Stimulated activated CD4-positive, alpha-beta T cell treated with anti-CD3 and anti-CD28 coated beads, Interleukin-15, amount 100 ng/mL, for 1 hour (primary cell): ENCODE data around the gene CFAP52.
"Not testable (repeated sequence)": the region's sequence is repeated elsewhere in the genome, so short reads cannot be mapped to it uniquely, and the experiment has no call there.

ENCODE experiments used
- DNase-seq, 2 donors: peaks; one replicate each; pipeline ENCODE4 v3.0.0-alpha.2; 2020; ENCODE audit warnings: low read depth in 1 of 2, low spot score in 1 of 2

CFAP52 gene

GRCh38 chr17:9576521-9577372 is at the start of gene CFAP52:
Gene CFAP52 (plus strand): TSS chr17:9576642. CDS start chr17:9576696, 54 bp downstream.
- peak; percentile 57 to 65 for DNase-seq

- no peak for DNase-seq
These were observed 48.7 kb upstream of the CFAP52 start for GRCh38 chr17:9527788-9528187.

GRCh38 chr17:9529033-9529700 is 47.3 kb upstream of the CFAP52 start:
- DNase-seq: no peak

- no peak for DNase-seq
These were observed 45.4 kb upstream of the CFAP52 start for GRCh38 chr17:9531034-9531433.

DNA sequence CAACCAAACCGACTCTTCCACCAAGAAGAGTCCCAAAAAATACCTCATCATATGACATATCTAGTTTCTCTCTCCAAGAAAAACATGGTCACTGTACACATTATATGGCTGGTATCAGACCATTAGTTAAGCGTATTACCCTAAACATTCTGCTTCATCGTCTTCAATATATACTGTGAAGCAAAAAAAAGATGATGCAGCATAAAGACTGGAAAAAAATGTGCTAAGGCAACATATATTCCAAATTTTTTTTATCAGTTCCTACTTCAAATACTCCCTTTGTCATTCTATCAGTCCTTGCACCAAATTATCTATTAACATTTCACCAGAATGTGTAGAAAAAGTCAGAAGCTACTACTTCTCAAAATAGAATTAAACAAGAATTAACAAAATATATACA is 43.7 kb upstream of the CFAP52 start:
- no peak for DNase-seq

DNA sequence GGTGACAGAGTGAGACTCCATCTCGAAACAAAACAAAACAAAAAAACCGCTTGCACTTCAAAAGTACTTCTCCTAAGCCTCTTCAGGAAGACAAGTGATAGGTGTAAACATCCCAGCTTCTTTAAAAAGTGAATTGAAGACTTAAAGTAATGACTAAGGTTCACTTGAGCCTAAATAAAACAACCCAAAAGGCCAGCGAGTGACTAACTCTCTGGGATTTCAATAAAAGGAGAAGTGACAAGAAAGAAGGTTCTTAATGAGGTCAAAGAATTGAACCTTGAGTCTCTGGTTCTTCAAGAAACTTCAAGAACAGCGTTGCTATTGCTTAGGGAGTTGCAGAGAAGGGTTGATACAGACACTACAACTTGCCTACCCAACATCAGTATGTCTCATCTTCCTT is 43.0 kb upstream of the CFAP52 start:
- DNase-seq: no peak

DNA sequence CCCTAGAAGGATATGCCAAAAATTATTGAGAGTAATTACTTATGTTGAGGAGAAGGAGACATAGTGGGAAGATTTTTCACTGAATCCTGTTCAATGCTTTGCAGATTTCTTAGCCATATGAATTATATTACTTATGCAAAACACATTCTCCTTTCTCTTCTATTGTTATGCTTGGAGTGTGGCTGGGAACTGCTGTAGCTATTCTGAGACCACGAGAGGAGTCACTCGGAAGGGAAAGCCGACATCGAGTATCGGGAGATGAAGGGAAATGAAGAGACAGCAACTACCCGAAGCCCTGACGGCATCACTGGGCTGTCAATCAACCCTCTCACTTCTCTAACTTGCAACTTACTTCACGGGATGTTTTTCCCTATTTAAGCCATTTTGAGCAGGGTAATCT is 40.4 kb upstream of the CFAP52 start:
- DNase-seq: no peak

- DNase-seq: no peak
These were observed 39.2 kb upstream of the CFAP52 start for GRCh38 chr17:9537177-9537776.

GRCh38 chr17:9538626-9539025 is 37.8 kb upstream of the CFAP52 start:
- DNase-seq: no peak

DNA sequence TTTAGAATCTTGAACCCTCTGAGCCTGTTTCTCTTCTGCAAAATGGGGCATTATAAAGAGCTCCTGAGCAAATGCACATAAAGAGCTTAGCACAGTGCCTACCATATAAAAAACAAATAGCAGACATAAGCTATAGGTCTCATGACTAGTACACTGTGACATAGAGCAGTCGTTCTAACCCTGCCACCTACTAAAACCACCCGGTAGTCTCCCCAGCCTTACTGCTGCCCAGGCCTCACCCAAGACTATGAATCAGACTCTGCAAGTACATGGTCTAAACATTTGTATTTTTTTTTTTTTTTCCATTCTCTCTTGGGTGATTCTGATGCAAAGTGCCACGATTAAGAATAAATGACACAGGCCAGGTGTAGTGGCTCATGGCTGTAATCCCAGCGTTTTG is 34.7 kb upstream of the CFAP52 start:
- DNase-seq: no peak

GRCh38 chr17:9544221-9544620 is 32.2 kb upstream of the CFAP52 start:
- no peak for DNase-seq

DNA sequence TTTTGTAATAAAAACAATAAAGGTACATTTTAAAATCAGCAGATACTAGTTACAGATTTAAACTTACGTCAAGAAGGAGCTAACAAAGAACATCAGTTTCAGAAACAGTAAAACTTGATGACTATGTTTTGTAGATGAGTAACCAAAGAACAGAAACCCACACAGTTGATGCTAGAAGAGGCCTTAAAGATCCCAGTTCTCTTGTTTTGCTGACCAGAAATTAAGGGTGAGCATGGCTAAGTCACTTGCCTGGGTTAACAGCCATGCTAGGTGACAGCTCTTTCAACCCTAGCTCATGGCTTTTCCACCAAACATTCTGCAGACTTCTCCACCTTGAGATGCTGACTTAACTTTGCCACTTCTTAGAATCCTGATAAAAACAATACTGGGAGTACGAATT is 27.2 kb upstream of the CFAP52 start:
- no peak for DNase-seq

GRCh38 chr17:9553181-9553580 is 23.3 kb upstream of the CFAP52 start:
- DNase-seq: no peak

- DNase-seq: no peak
These were observed 22.8 kb upstream of the CFAP52 start for GRCh38 chr17:9553596-9553995.

GRCh38 chr17:9554715-9555114 is 21.7 kb upstream of the CFAP52 start:
- not testable (repeated sequence) for DNase-seq

DNA sequence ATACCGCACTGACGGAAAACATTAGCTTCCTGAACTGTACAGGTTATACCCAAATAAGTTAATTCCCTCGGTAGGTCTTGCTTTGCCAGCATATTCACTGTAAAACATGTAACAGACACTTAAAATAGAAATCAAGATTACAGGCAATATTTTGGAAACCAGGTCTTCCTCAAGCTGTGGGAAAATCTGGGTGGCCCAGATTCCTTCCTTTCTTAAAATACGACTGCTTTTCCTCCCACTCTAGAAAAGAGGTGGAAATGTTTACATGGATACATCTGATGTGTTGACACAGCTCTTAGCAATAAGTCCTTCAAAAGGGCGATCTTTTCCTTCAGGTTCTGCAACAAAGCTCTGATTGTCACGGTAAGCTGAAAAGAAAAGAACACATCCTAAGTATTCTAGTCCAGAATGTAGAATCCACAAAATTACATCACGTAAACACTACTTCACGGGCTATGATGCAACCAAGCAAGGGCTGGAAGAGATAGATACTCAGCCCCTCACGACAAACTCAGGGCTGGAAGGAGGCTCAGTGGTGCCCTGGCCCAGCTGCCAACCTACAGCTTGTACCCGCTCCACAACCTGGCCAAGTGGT is 19.2 kb upstream of the CFAP52 start:
- DNase-seq: no peak

DNA sequence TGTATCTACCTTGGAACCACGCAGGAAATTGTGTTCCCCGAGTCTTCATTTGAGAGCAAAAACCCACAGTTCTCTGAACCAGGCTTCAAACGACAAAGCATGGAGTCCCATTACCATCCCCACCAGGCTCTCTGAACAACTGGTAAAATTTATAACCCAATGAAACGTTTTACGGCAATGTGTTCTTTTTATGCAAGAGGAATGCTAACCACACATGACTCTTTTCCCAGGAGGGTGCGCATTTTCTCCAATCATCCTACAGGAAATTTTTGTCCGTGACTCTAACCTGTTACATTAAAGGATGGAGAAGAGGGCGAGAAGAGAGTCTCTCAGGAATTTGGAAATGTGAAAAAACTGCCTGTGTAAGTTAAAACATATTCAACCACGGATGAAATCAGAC is 18.6 kb upstream of the CFAP52 start:
- DNase-seq: no peak

GRCh38 chr17:9564104-9564503 is 12.3 kb upstream of the CFAP52 start:
- no peak for DNase-seq

DNA sequence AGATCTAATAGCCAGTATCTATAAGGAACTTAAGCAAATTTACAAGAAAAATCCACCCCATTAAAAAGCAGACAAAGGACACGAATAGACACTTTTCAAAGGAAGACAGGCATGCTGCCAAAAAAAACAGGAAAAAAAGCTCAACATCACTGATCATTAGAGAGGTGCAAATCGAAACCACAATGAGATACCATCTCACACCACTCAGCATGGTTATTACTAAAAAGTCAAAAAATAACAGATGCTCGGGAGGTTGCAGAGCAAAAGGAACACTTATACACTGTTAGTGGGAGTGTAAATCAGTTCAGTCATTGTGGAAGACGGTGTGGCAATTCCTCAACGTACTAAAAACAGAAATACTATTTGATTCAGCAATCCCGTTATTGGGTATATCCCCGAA is 10.4 kb upstream of the CFAP52 start:
- no peak for DNase-seq

- not testable (repeated sequence) for DNase-seq
These were observed 9.7 kb upstream of the CFAP52 start for GRCh38 chr17:9566739-9567138.

- no peak for DNase-seq
These were observed 8.4 kb upstream of the CFAP52 start for GRCh38 chr17:9568004-9568403.
